SK-N-SH treated with all-trans-retinoic acid at 6 μM for 48 hours (cell line): ENCODE data around the gene CELA3A.
"Not testable (repeated sequence)": the region's sequence is repeated elsewhere in the genome, so short reads cannot be mapped to it uniquely, and the experiment has no call there.

Experiments used
- ARNTL ChIP-seq: fragments of 450-650 bp; formaldehyde crosslinking; IDR thresholded peaks from 2 replicates; pipeline ENCODE4 v1.5.0; 2020; ENCODE audit warnings: low read depth, mild to moderate bottlenecking, moderate library complexity, borderline replicate concordance
- CSDC2 ChIP-seq: fragments of 250-450 bp; sonication (Bioruptor Pico); IDR thresholded peaks from 2 replicates; pipeline ENCODE4 v1.5.0; 2020; ENCODE audit warnings: mild to moderate bottlenecking, moderate library complexity
- ESRRG ChIP-seq: fragments of 250-450 bp; sonication (Bioruptor Pico); IDR thresholded peaks from 2 replicates; pipeline ENCODE4 v1.6.1; 2021; ENCODE audit warnings: mild to moderate bottlenecking
- GLIS3 ChIP-seq: fragments of 250-450 bp; sonication (Bioruptor Pico); IDR thresholded peaks from 2 replicates; pipeline ENCODE4 v1.5.0; 2020; ENCODE audit warnings: mild to moderate bottlenecking, moderate library complexity
- ISL1 ChIP-seq: fragments of 250-450 bp; sonication (Bioruptor Pico); IDR thresholded peaks from 2 replicates; pipeline ENCODE4 v2.1.2; 2022; ENCODE audit warnings: mild to moderate bottlenecking, moderate library complexity
- RARB ChIP-seq: fragments of 250-450 bp; sonication (Bioruptor Pico); IDR thresholded peaks from 2 replicates; pipeline ENCODE4 v1.8.0; 2021; ENCODE audit warnings: mild to moderate bottlenecking, moderate library complexity
- TCF4 ChIP-seq: fragments of 250-450 bp; sonication (Bioruptor Pico); IDR thresholded peaks from 2 replicates; pipeline ENCODE4 v1.8.0; 2021; ENCODE audit warnings: mild to moderate bottlenecking, moderate library complexity, borderline replicate concordance
- TOX ChIP-seq: fragments of 250-450 bp; sonication (Bioruptor Pico); IDR thresholded peaks from 2 replicates; pipeline ENCODE4 v1.8.0; 2021; ENCODE audit warnings: mild to moderate bottlenecking, moderate library complexity, borderline replicate concordance
- ZC3H10 ChIP-seq: fragments of 250-450 bp; sonication (Bioruptor Pico); IDR thresholded peaks from 2 replicates; pipeline ENCODE4 v1.5.1; 2021; ENCODE audit warnings: mild to moderate bottlenecking, moderate library complexity
- ZFP3 ChIP-seq: fragments of 250-450 bp; sonication (Bioruptor Pico); IDR thresholded peaks from 2 replicates; pipeline ENCODE4 v1.5.0; 2020; ENCODE audit warnings: mild to moderate bottlenecking, moderate library complexity
- ZNF565 ChIP-seq: fragments of 450-650 bp; formaldehyde crosslinking; conservative IDR thresholded peaks from 2 replicates; pipeline ENCODE4 v1.5.0; 2020; ENCODE audit warnings: low read depth, mild to moderate bottlenecking, moderate library complexity
- ZNF70 ChIP-seq: fragments of 450-650 bp; formaldehyde crosslinking; IDR thresholded peaks from 2 replicates; pipeline ENCODE4 v1.5.0; 2020; ENCODE audit warnings: mild to moderate bottlenecking, moderate library complexity
- ZNF8 ChIP-seq: fragments of 450-650 bp; formaldehyde crosslinking; IDR thresholded peaks from 2 replicates; pipeline ENCODE4 v1.5.0; 2020; ENCODE audit warnings: mild to moderate bottlenecking, moderate library complexity
- TF ChIP-seq, protein P1 (sequence below): fragments of 250-450 bp; sonication (Bioruptor Pico); IDR thresholded peaks from 2 replicates; pipeline ENCODE4 v1.8.0; 2020; ENCODE audit warnings: mild to moderate bottlenecking, moderate library complexity, borderline replicate concordance

- TF ChIP-seq ZFP3 (CRISPR knock-in tag); ISL1 (CRISPR knock-in tag); RARB (CRISPR knock-in tag); ZNF565; ARNTL (CRISPR knock-in tag); ZC3H10 (CRISPR knock-in tag); ZNF70; GLIS3 (CRISPR knock-in tag); TCF4 (CRISPR knock-in tag); ZNF8 (CRISPR knock-in tag); CSDC2; ESRRG (CRISPR knock-in tag); TOX (CRISPR knock-in tag): not testable (repeated sequence)
- TF ChIP-seq, protein P1, sequence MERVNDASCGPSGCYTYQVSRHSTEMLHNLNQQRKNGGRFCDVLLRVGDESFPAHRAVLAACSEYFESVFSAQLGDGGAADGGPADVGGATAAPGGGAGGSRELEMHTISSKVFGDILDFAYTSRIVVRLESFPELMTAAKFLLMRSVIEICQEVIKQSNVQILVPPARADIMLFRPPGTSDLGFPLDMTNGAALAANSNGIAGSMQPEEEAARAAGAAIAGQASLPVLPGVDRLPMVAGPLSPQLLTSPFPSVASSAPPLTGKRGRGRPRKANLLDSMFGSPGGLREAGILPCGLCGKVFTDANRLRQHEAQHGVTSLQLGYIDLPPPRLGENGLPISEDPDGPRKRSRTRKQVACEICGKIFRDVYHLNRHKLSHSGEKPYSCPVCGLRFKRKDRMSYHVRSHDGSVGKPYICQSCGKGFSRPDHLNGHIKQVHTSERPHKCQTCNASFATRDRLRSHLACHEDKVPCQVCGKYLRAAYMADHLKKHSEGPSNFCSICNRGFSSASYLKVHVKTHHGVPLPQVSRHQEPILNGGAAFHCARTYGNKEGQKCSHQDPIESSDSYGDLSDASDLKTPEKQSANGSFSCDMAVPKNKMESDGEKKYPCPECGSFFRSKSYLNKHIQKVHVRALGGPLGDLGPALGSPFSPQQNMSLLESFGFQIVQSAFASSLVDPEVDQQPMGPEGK (CRISPR knock-in tag), result not testable (repeated sequence)
These were observed 1.8 kb upstream of the CELA3A start for GRCh38 chr1:21999645-22000044.
